ENCODE data around the gene ADAMTS12. TPM values are rescaled to one million over a fixed set of nuclear protein-coding genes. Genes with fewer than 3 reads are reported as not detected.

ADAMTS12 gene
- total RNA-seq, 3 donors from 2014 or later: 0.69 to 2.9 (median 0.72) TPM

- Histone ChIP-seq H3K4me1 (ENCODE audit: low read depth) (no peaks in the 10 kb centered on the region), H3K36me3 (ENCODE audit: low read depth) (no peaks in the 10 kb centered on the region), H3K9me3 (peaks cover 2% of the 10 kb centered on the region), H3K4me3 (no peak overlapping the region)
- intact Hi-C loops (cut with DNase I, micrococcal nuclease): no loop called here
- ATAC-seq (no peak), DNase-seq (no peak)
- no peak for TF ChIP-seq CTCF (IDR thresholded peaks at IDR 0.05)
Observed at GRCh38 chr5:33691856-33692255, 199.9 kb downstream of the ADAMTS12 start.

- ATAC-seq (no peak), DNase-seq (no peak)
- Histone ChIP-seq H3K36me3 (ENCODE audit: low read depth) (no peaks in the 10 kb centered on the region), H3K4me3 (no peak overlapping the region), H3K9me3 (peaks cover 2% of the 10 kb centered on the region), H3K4me1 (ENCODE audit: low read depth) (no peaks in the 10 kb centered on the region)
- TF ChIP-seq CTCF (IDR thresholded peaks at IDR 0.05): no peak
- intact Hi-C loops (cut with DNase I, micrococcal nuclease): no loop called here
Observed at GRCh38 chr5:33690374-33691135, 201.2 kb downstream of the ADAMTS12 start.

GRCh38 chr5:33688526-33688925 lies 203.3 kb downstream of the ADAMTS12 start:
- ATAC-seq: no peak
- Histone ChIP-seq H3K4me3 (no peak overlapping the region), H3K4me1 (ENCODE audit: low read depth) (no peaks in the 10 kb centered on the region), H3K36me3 (ENCODE audit: low read depth) (no peaks in the 10 kb centered on the region), H3K9me3 (peaks cover 1% of the 10 kb centered on the region)
- TF ChIP-seq CTCF (IDR thresholded peaks at IDR 0.05): no peak
- no peak for DNase-seq
- intact Hi-C loops (cut with DNase I, micrococcal nuclease): no loop called here

GRCh38 chr5:33688066-33688465 lies 203.7 kb downstream of the ADAMTS12 start:
- intact Hi-C loops (cut with DNase I, micrococcal nuclease): no loop called here
- H3K4me1 ChIP-seq (ENCODE audit: low read depth): no peaks in the 10 kb centered on the region
- no peak for TF ChIP-seq CTCF (IDR thresholded peaks at IDR 0.05)
- DNase-seq (no peak), ATAC-seq (no peak)
- H3K36me3 ChIP-seq (ENCODE audit: low read depth): no peaks in the 10 kb centered on the region
- no peak overlapping the region for H3K4me3 ChIP-seq
- no peaks in the 10 kb centered on the region for H3K9me3 ChIP-seq

GRCh38 chr5:33685873-33686755 lies 205.7 kb downstream of the ADAMTS12 start:
- H3K4me1 ChIP-seq (ENCODE audit: low read depth): no peaks in the 10 kb centered on the region
- no peak overlapping the region for H3K4me3 ChIP-seq
- no peaks in the 10 kb centered on the region for H3K9me3 ChIP-seq
- no peaks in the 10 kb centered on the region for H3K36me3 ChIP-seq (ENCODE audit: low read depth)
- intact Hi-C loops (cut with DNase I, micrococcal nuclease): no loop called here
- ATAC-seq (no peak), DNase-seq (no peak)
- TF ChIP-seq CTCF (IDR thresholded peaks at IDR 0.05): no peak
